ENCODE data around the gene IDH3A. TPM values are rescaled to one million over a fixed set of nuclear protein-coding genes. Genes with fewer than 3 reads are reported as not detected.
A peak's percentile ranks its signal among the peaks of the same experiment; 100 is the strongest.

The IDH3A gene
- total RNA-seq, 1 experiment from 2014 or later: 116 TPM

GRCh38 chr15:78101423-78102105, 47.6 kb upstream of the IDH3A start:
- in situ Hi-C loops (cut with HindIII; ENCODE audit: low pct_unique_long_range_greater_than_20kb, low sequenced_read_pairs): no loop called here
- Histone ChIP-seq H3K27me3 (ENCODE audit: control insufficient read depth, insufficient read depth, low read length) (no peaks in the 10 kb centered on the region), H3K36me3 (ENCODE audit: control insufficient read depth, insufficient read depth, low read length) (no peaks in the 10 kb centered on the region), H3K27ac (ENCODE audit: low read length) (no peak overlapping the region), H3K9me3 (ENCODE audit: control insufficient read depth, insufficient read depth, low read depth, low read length) (no peaks in the 10 kb centered on the region), H3K4me3 (ENCODE audit: low read depth in 2 of 2, low read length in 2 of 2) (no peak overlapping the region), H3K4me1 (ENCODE audit: control insufficient read depth, insufficient read depth, low read length) (no peaks in the 10 kb centered on the region)
- POLR2A ChIA-PET: no interaction called here
- DNase-seq (ENCODE audit: low read depth, low spot score) (no peak), ATAC-seq (no peak)
- intact Hi-C loops (cut with micrococcal nuclease; ENCODE audit: unreplicated experiment): no loop called here
- TF ChIP-seq POLR2AphosphoS5 (IDR thresholded peaks at IDR 0.05; ENCODE audit: low read depth, low read length): no peak
- TF ChIP-seq TCF7L2 (IDR thresholded peaks at IDR 0.05; ENCODE audit: low read depth, low read length): no peak
- no peak for TF ChIP-seq SIN3A (IDR thresholded peaks at IDR 0.05; ENCODE audit: borderline replicate concordance, insufficient read depth, low read depth, low read length)
- TF ChIP-seq, protein P1, sequence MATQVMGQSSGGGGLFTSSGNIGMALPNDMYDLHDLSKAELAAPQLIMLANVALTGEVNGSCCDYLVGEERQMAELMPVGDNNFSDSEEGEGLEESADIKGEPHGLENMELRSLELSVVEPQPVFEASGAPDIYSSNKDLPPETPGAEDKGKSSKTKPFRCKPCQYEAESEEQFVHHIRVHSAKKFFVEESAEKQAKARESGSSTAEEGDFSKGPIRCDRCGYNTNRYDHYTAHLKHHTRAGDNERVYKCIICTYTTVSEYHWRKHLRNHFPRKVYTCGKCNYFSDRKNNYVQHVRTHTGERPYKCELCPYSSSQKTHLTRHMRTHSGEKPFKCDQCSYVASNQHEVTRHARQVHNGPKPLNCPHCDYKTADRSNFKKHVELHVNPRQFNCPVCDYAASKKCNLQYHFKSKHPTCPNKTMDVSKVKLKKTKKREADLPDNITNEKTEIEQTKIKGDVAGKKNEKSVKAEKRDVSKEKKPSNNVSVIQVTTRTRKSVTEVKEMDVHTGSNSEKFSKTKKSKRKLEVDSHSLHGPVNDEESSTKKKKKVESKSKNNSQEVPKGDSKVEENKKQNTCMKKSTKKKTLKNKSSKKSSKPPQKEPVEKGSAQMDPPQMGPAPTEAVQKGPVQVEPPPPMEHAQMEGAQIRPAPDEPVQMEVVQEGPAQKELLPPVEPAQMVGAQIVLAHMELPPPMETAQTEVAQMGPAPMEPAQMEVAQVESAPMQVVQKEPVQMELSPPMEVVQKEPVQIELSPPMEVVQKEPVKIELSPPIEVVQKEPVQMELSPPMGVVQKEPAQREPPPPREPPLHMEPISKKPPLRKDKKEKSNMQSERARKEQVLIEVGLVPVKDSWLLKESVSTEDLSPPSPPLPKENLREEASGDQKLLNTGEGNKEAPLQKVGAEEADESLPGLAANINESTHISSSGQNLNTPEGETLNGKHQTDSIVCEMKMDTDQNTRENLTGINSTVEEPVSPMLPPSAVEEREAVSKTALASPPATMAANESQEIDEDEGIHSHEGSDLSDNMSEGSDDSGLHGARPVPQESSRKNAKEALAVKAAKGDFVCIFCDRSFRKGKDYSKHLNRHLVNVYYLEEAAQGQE (IDR thresholded peaks at IDR 0.05; ENCODE audit: insufficient read depth in 1 of 2, low read depth in 2 of 2, low read length in 1 of 2): no peak
- no peak for TF ChIP-seq CTCF (IDR thresholded peaks at IDR 0.05)
- CTCF ChIA-PET: interaction anchor here (0.6 kb wide), 1 partner anchor 10 kb away, joined by 3 read pairs; no protein-coding TSS in a partner anchor
- BruUV-seq (replicated peaks): no TSS peak

- no TSS peak for BruUV-seq (replicated peaks)
- in situ Hi-C loops (cut with HindIII; ENCODE audit: low pct_unique_long_range_greater_than_20kb, low sequenced_read_pairs): no loop called here
- Histone ChIP-seq H3K4me1 (ENCODE audit: control insufficient read depth, insufficient read depth, low read length) (no peaks in the 10 kb centered on the region), H3K36me3 (ENCODE audit: control insufficient read depth, insufficient read depth, low read length) (no peaks in the 10 kb centered on the region), H3K9me3 (ENCODE audit: control insufficient read depth, insufficient read depth, low read depth, low read length) (no peaks in the 10 kb centered on the region), H3K27me3 (ENCODE audit: control insufficient read depth, insufficient read depth, low read length) (no peaks in the 10 kb centered on the region), H3K27ac (ENCODE audit: low read length) (peak overlapping the region; percentile 17; the same call in 1 of the 2 replicates), H3K4me3 (ENCODE audit: low read depth in 2 of 2, low read length in 2 of 2) (no peak overlapping the region)
- intact Hi-C loops (cut with micrococcal nuclease; ENCODE audit: unreplicated experiment): no loop called here
- CTCF ChIA-PET: no interaction called here
- POLR2A ChIA-PET: no interaction called here
- no peak for ATAC-seq
- no peak for DNase-seq (ENCODE audit: low read depth, low spot score)
- no peak for TF ChIP-seq SIN3A (IDR thresholded peaks at IDR 0.05; ENCODE audit: borderline replicate concordance, insufficient read depth, low read depth, low read length)
These were observed 47.0 kb upstream of the IDH3A start for GRCh38 chr15:78102211-78102610.

- ChIA-PET POLR2A (no interaction called here), CTCF (no interaction called here)
- H3K27me3 ChIP-seq (ENCODE audit: control insufficient read depth, insufficient read depth, low read length): no peaks in the 10 kb centered on the region
- in situ Hi-C loops (cut with HindIII; ENCODE audit: low pct_unique_long_range_greater_than_20kb, low sequenced_read_pairs) (no loop called here), intact Hi-C loops (cut with micrococcal nuclease; ENCODE audit: unreplicated experiment) (no loop called here)
- H3K4me3 ChIP-seq (ENCODE audit: low read depth in 2 of 2, low read length in 2 of 2): no peak overlapping the region
- no peak for ATAC-seq
- TF ChIP-seq SIN3A (IDR thresholded peaks at IDR 0.05; ENCODE audit: borderline replicate concordance, insufficient read depth, low read depth, low read length): no peak
- no peak for TF ChIP-seq POLR2AphosphoS5 (IDR thresholded peaks at IDR 0.05; ENCODE audit: low read depth, low read length)
- no peak for TF ChIP-seq CTCF (IDR thresholded peaks at IDR 0.05)
- TF ChIP-seq, protein P1 (IDR thresholded peaks at IDR 0.05; ENCODE audit: insufficient read depth in 1 of 2, low read depth in 2 of 2, low read length in 1 of 2): no peak
- TF ChIP-seq TCF7L2 (IDR thresholded peaks at IDR 0.05; ENCODE audit: low read depth, low read length): no peak
- no peaks in the 10 kb centered on the region for H3K9me3 ChIP-seq (ENCODE audit: control insufficient read depth, insufficient read depth, low read depth, low read length)
- H3K36me3 ChIP-seq (ENCODE audit: control insufficient read depth, insufficient read depth, low read length): no peaks in the 10 kb centered on the region
- no peak for DNase-seq (ENCODE audit: low read depth, low spot score)
- BruUV-seq (replicated peaks): no TSS peak
- peak overlapping the region; percentile 17; the same call in 1 of the 2 replicates for H3K27ac ChIP-seq (ENCODE audit: low read length)
- no peaks in the 10 kb centered on the region for H3K4me1 ChIP-seq (ENCODE audit: control insufficient read depth, insufficient read depth, low read length)
These were observed 46.4 kb upstream of the IDH3A start for GRCh38 chr15:78102741-78103140.
